GM12878 (cell line): Measurements from ENCODE around the gene TCF4. TPM values are rescaled to one million over a fixed set of nuclear protein-coding genes. Genes with fewer than 3 reads are reported as not detected.

Experiments
- ATAC-seq: fragments of 200-7000 bp; cut with Tn5 transposase; 3 replicates; pipeline ENCODE4 v1.9.1; 2020; ENCODE audit warnings: mild to moderate bottlenecking, moderate library complexity
- BruUV-seq: library from RNA; stranded (reverse); fragments of 400-500 nt; replicated peaks from 2 replicates; lab custom pipeline; 2021; lab: Mats Ljungman, UMichigan
- CTCF ChIA-PET: fragments of 300-600 bp; sonication (Branson Sonifier 250); formaldehyde crosslinking; extraction: SDS; loops from one replicate; lab custom pipeline; 2021; ENCODE audit warnings: inconsistent platforms; lab: Yijun Ruan, JAX
- POLR2A ChIA-PET: fragments of 350-600 bp; formaldehyde crosslinking; extraction: SDS; loops from one replicate; lab custom pipeline; 2021; ENCODE audit warnings: inconsistent platforms; lab: Charles Lee
- RAD21 ChIA-PET: fragments of 300-600 bp; sonication (Branson Sonifier 250); formaldehyde crosslinking; loops from one replicate; lab custom pipeline; 2023; ENCODE audit warnings: antibody characterized with exemption; ENCODE audit not compliant: unreplicated experiment; lab: Charles Lee
- SMC1A ChIA-PET: fragments of 300-600 bp; sonication (Branson Sonifier 250); formaldehyde crosslinking; loops from one replicate; lab custom pipeline; 2023; ENCODE audit not compliant: unreplicated experiment, uncharacterized antibody; lab: Charles Lee
- DNase-seq: peaks from one replicate; pipeline ENCODE4 v3.0.0-alpha.2; 2011; ENCODE audit warnings: low read depth, low spot score
- FAIRE-seq: peaks from 3 replicates; lab custom pipeline; 2011; peaks lifted over from hg19 to GRCh38; lab: Jason Lieb, UNC
- H2AFZ ChIP-seq: 2 replicates; pipeline ENCODE4 v1.6.0; 2011; ENCODE audit warnings: low read depth, low read length, control low read depth; ENCODE audit not compliant: control insufficient read depth
- H3K27ac ChIP-seq: 2 replicates; pipeline ENCODE4 v1.5.1; 2011; ENCODE audit warnings: control low read depth; ENCODE audit not compliant: control insufficient read depth, insufficient read depth
- H3K27me3 ChIP-seq, 2 experiments: replicated peaks in 1 of 2; 2 replicates each; pipeline versions ENCODE4 v1.6.0 to v1.6.1; 2011; ENCODE audit warnings: low read length in 1 of 2; ENCODE audit not compliant: control insufficient read depth in 2 of 2, insufficient read depth in 2 of 2
- H3K36me3 ChIP-seq, 2 experiments: 2 replicates each; pipeline ENCODE4 v1.5.1; 2011; ENCODE audit warnings: low read length in 1 of 2; ENCODE audit not compliant: control insufficient read depth in 2 of 2, insufficient read depth in 2 of 2
- H3K4me1 ChIP-seq: 2 replicates; pipeline ENCODE4 v1.6.1; 2011; ENCODE audit warnings: mild to moderate bottlenecking, low read length, moderate library complexity, mixed read lengths; ENCODE audit not compliant: control insufficient read depth, insufficient read depth
- H3K4me2 ChIP-seq: 2 replicates; pipeline ENCODE4 v1.6.0; 2011; ENCODE audit warnings: control low read depth; ENCODE audit not compliant: control insufficient read depth, insufficient read depth
- H3K4me3 ChIP-seq: fragments of 200-600 bp; sonication (generic); 2 replicates; pipeline ENCODE4 v1.5.1; 2016
- H3K79me2 ChIP-seq: 2 replicates; pipeline ENCODE4 v1.6.0; 2011; ENCODE audit warnings: low read length; ENCODE audit not compliant: control insufficient read depth, insufficient read depth
- H3K9ac ChIP-seq: 2 replicates; pipeline ENCODE4 v1.8.0; 2011; ENCODE audit warnings: low read length, control low read depth, mixed read lengths; ENCODE audit not compliant: control insufficient read depth, insufficient read depth
- H3K9me3 ChIP-seq: replicated peaks from 3 replicates; pipeline ENCODE4 v1.5.1; 2011; ENCODE audit warnings: mild to moderate bottlenecking, low read length; ENCODE audit not compliant: control insufficient read depth, insufficient read depth
- H4K20me1 ChIP-seq: 2 replicates; pipeline ENCODE4 v1.6.0; 2011; ENCODE audit not compliant: control insufficient read depth, insufficient read depth
- ASH2L ChIP-seq: fragments of 300-600, 200-600 bp; sonication (generic); IDR thresholded peaks from 2 replicates; pipeline ENCODE4 v1.6.1; 2017; ENCODE audit warnings: low read depth, mild to moderate bottlenecking, borderline replicate concordance
- BHLHE40 ChIP-seq, 2 experiments: fragments of 450-650 bp in 1 of 2; IDR thresholded peaks; 2 replicates each; pipeline ENCODE4 v1.6.1; 2011 to 2017; ENCODE audit warnings: low read depth in 2 of 2, borderline replicate concordance in 1 of 2, improper control_type of control experiment in 1 of 2, low read length in 1 of 2, mild to moderate bottlenecking in 1 of 2
- EGR1 ChIP-seq, 2 experiments: IDR thresholded peaks; 1 replicate in 1 of 2; 2 replicates in 1 of 2; pipeline ENCODE4 v1.6.1; 2011 to 2012; ENCODE audit warnings: low read depth in 2 of 2, low read length in 2 of 2, borderline replicate concordance in 1 of 2, mild to moderate bottlenecking in 1 of 2, moderate library complexity in 1 of 2
- ETV6 ChIP-seq, 2 experiments: fragments of 450-650 bp in 1 of 2; IDR thresholded peaks in 1 of 2; conservative IDR thresholded peaks in 1 of 2; 2 replicates each; pipeline ENCODE4 v1.6.1; 2014; ENCODE audit warnings: antibody characterized with exemption in 1 of 2, borderline replicate concordance in 1 of 2, low read depth in 1 of 2, mild to moderate bottlenecking in 1 of 2, moderate library complexity in 1 of 2
- FOS ChIP-seq: IDR thresholded peaks from 3 replicates; pipeline ENCODE4 v1.6.1; 2011; ENCODE audit warnings: borderline replicate concordance; ENCODE audit not compliant: insufficient read length; ENCODE audit errors: extremely low read depth
- PAX8 ChIP-seq: fragments of 450-650 bp; IDR thresholded peaks from 2 replicates; pipeline ENCODE4 v1.6.1; 2017; ENCODE audit warnings: mild to moderate bottlenecking, moderate library complexity
- SIN3A ChIP-seq: IDR thresholded peaks from 2 replicates; pipeline ENCODE4 v1.6.1; 2012; ENCODE audit warnings: low read depth, low read length, improper control_type of control experiment
- SREBF2 ChIP-seq: IDR thresholded peaks from 2 replicates; pipeline ENCODE4 v1.6.1; 2012; ENCODE audit warnings: mild to moderate bottlenecking, low read length
- STAT3 ChIP-seq: IDR thresholded peaks from 2 replicates; pipeline ENCODE4 v1.6.1; 2011; ENCODE audit warnings: low read depth, low read length, improper control_type of control experiment
- TCF12 ChIP-seq: IDR thresholded peaks from 2 replicates; pipeline ENCODE4 v1.6.1; 2011; ENCODE audit warnings: low read depth, mild to moderate bottlenecking, low read length
- WGBS: methylation state at CpG from one replicate; pipeline ENCODE4 v1.1.6; 2016; ENCODE audit warnings: low lambda C conversion rate; ENCODE audit not compliant: insufficient replicate concordance, insufficient coverage; ENCODE audit errors: missing lambda C conversion rate; 5-methylcytosine and 5-hydroxymethylcytosine counted together
- in situ Hi-C: fragments of 300-500 bp; cut with MboI; formaldehyde crosslinking; loops from 9 replicates; pipeline ENCODE4 v1.14.3; 2018; ENCODE audit warnings: mixed read lengths
- intact Hi-C: fragments of 100-400 bp; cut with micrococcal nuclease; formaldehyde crosslinking; loops from one replicate; pipeline ENCODE4 v1.14.2; 2022; ENCODE audit not compliant: unreplicated experiment
- polyA plus RNA-seq, 11 experiments: library from polyadenylated mRNA; depleted of rRNA in 4 of 11; unstranded in 6 of 11; stranded (reverse) in 5 of 11; fragments of >200 nt; fragmentation: Nextera tagmentation in 4 of 11; fragmentation: Illumina TruSeq in 1 of 11; extraction: Ambion mirVana in 4 of 11; extraction: Trizol in 1 of 11; gene quantifications; 1 replicate in 1 of 11; 2 replicates in 10 of 11; pipeline versions ENCODE4 v1.2.1 to v1.2.3, GENCODE V29; 2011 to 2016; ENCODE audit warnings: inconsistent platforms in 2 of 11, missing spikeins in 2 of 11, low read depth in 1 of 11
- total RNA-seq, 4 experiments: library from RNA; depleted of rRNA in 3 of 4; stranded (reverse); fragments of >200 nt in 3 of 4; fragmentation: Illumina TruSeq in 1 of 4; extraction: Trizol in 1 of 4; gene quantifications; 2 replicates each; pipeline versions ENCODE4 v1.2.1 to v1.2.3, GENCODE V29; 2013 to 2021
- TF ChIP-seq, protein P1 (sequence below): fragments of 450-650 bp; IDR thresholded peaks from 2 replicates; pipeline ENCODE4 v1.6.1; 2017; ENCODE audit warnings: mild to moderate bottlenecking, moderate library complexity
- TF ChIP-seq, protein P2 (sequence below): IDR thresholded peaks from 2 replicates; pipeline ENCODE4 v1.6.1; 2011; ENCODE audit warnings: low read depth, low read length, improper control_type of control experiment, borderline replicate concordance
- TF ChIP-seq, protein P3 (sequence below): IDR thresholded peaks from 2 replicates; pipeline ENCODE4 v1.6.1; 2012; ENCODE audit warnings: low read length, inconsistent platforms

The TCF4 gene
- total and polyA plus RNA-seq, 10 of the 15 experiments (the other 5 are each of a cell fraction or from before 2014, with no cell fraction given): 15.2 to 94.0 (median 31.5) TPM

DNA sequence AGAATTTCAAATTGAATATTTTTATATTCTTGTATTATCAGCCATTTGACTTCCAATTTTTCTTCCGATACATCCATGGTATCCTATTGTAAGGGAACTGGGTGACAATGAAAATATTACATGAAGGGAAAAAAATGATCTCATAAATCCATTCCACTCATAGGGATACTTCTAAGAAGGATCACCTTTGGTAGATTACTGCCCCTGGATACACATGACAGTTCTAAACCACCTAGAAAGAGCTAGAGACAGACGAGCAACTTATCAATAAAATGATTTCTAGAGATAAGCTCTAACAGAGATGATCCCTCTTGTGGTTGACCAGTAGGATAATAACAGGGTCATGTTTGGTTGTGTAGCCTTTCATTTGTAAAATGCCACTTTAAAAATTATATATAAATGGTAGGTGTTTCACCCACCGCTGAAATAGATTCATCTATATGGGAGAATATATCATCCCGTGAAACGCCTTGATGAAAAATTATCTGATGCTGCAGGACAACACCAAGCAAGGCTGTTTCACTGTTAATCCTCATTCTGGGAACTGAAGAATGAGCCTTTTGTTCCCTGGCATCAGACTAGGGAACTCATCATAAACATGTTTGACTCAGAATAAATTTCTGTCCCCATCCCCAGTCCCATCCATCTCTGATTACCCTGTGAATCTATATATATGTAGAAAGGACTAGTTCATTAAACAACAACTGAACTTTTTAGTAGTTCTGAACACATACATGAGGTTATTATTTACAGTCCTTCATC, 180.0 kb downstream of the TCF4 start:
- ATAC-seq (no peak), DNase-seq (no peak), FAIRE-seq (no peak)
- 46% methylated on average over 5 of the region's 5 CpGs for WGBS
- H3K4me3 ChIP-seq: no peak overlapping the region
- H3K79me2 ChIP-seq: no peaks in the 10 kb centered on the region
- no peaks in the 10 kb centered on the region for H4K20me1 ChIP-seq
- TF ChIP-seq, protein P1, sequence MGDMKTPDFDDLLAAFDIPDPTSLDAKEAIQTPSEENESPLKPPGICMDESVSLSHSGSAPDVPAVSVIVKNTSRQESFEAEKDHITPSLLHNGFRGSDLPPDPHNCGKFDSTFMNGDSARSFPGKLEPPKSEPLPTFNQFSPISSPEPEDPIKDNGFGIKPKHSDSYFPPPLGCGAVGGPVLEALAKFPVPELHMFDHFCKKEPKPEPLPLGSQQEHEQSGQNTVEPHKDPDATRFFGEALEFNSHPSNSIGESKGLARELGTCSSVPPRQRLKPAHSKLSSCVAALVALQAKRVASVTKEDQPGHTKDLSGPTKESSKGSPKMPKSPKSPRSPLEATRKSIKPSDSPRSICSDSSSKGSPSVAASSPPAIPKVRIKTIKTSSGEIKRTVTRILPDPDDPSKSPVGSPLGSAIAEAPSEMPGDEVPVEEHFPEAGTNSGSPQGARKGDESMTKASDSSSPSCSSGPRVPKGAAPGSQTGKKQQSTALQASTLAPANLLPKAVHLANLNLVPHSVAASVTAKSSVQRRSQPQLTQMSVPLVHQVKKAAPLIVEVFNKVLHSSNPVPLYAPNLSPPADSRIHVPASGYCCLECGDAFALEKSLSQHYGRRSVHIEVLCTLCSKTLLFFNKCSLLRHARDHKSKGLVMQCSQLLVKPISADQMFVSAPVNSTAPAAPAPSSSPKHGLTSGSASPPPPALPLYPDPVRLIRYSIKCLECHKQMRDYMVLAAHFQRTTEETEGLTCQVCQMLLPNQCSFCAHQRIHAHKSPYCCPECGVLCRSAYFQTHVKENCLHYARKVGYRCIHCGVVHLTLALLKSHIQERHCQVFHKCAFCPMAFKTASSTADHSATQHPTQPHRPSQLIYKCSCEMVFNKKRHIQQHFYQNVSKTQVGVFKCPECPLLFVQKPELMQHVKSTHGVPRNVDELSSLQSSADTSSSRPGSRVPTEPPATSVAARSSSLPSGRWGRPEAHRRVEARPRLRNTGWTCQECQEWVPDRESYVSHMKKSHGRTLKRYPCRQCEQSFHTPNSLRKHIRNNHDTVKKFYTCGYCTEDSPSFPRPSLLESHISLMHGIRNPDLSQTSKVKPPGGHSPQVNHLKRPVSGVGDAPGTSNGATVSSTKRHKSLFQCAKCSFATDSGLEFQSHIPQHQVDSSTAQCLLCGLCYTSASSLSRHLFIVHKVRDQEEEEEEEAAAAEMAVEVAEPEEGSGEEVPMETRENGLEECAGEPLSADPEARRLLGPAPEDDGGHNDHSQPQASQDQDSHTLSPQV: no peak
- no peak for TF ChIP-seq STAT3
- TF ChIP-seq SIN3A: no peak
- TF ChIP-seq ETV6 (conservative IDR thresholded peaks at IDR 0.05 in 1 of 2, IDR thresholded peaks at IDR 0.05 in 1 of 2; ENCODE audit: borderline replicate concordance in 1 of 2, low read depth in 1 of 2): no peak
- TF ChIP-seq, protein P2, sequence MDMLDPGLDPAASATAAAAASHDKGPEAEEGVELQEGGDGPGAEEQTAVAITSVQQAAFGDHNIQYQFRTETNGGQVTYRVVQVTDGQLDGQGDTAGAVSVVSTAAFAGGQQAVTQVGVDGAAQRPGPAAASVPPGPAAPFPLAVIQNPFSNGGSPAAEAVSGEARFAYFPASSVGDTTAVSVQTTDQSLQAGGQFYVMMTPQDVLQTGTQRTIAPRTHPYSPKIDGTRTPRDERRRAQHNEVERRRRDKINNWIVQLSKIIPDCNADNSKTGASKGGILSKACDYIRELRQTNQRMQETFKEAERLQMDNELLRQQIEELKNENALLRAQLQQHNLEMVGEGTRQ: no peak
- no peak for TF ChIP-seq FOS
- TF ChIP-seq, protein P3, sequence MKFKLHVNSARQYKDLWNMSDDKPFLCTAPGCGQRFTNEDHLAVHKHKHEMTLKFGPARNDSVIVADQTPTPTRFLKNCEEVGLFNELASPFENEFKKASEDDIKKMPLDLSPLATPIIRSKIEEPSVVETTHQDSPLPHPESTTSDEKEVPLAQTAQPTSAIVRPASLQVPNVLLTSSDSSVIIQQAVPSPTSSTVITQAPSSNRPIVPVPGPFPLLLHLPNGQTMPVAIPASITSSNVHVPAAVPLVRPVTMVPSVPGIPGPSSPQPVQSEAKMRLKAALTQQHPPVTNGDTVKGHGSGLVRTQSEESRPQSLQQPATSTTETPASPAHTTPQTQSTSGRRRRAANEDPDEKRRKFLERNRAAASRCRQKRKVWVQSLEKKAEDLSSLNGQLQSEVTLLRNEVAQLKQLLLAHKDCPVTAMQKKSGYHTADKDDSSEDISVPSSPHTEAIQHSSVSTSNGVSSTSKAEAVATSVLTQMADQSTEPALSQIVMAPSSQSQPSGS: no peak
- TF ChIP-seq ASH2L: no peak
- no peak for TF ChIP-seq TCF12
- no peak for TF ChIP-seq PAX8
- TF ChIP-seq EGR1 (IDR thresholded peaks at IDR 0.05; ENCODE audit: borderline replicate concordance in 1 of 2, low read depth in 2 of 2, low read length in 2 of 2): no peak
- TF ChIP-seq SREBF2: no peak
- no peak for TF ChIP-seq BHLHE40 (IDR thresholded peaks at IDR 0.05; ENCODE audit: borderline replicate concordance in 1 of 2, low read depth in 2 of 2, low read length in 1 of 2)
- H3K36me3 ChIP-seq: no peaks in the 10 kb centered on the region
- POLR2A ChIA-PET: interaction anchor here (0.6 kb wide), 1 partner anchor 81 kb away, joined by 3 read pairs; no protein-coding TSS in a partner anchor
- no peaks in the 10 kb centered on the region; a peak in 1 of 4 replicates for H3K27me3 ChIP-seq
- H3K4me1 ChIP-seq: no peaks in the 10 kb centered on the region
- H3K9me3 ChIP-seq: no peaks in the 10 kb centered on the region
- RAD21 ChIA-PET: interaction anchor here (0.7 kb wide), 1 partner anchor 173 kb away, joined by 3 read pairs; no protein-coding TSS in a partner anchor
- CTCF ChIA-PET: interaction anchor here (1.0 to 1.5 kb wide), 3 partner anchors 10 to 174 kb away, joined by 3 to 4 read pairs (median 3); no protein-coding TSS in a partner anchor
- no peak overlapping the region for H3K27ac ChIP-seq
- SMC1A ChIA-PET: no interaction called here
- intact Hi-C loops: no loop called here
- no peak overlapping the region for H3K4me2 ChIP-seq
- H3K9ac ChIP-seq: no peak overlapping the region
- in situ Hi-C loops: loop anchor here (10.0 kb wide), 1 partner anchor 173 kb away; no protein-coding TSS in a partner anchor
- H2AFZ ChIP-seq: no peak overlapping the region
- BruUV-seq: no TSS peak
